NCI-H526 (cell line): ENCODE results near the gene IARS2.
"Not testable (repeated sequence)": the region's sequence is repeated elsewhere in the genome, so short reads cannot be mapped to it uniquely, and the experiment has no call there.

Source experiments
- DNase-seq, 2 experiments: peaks; one replicate each; lab custom pipeline; 2025; lab: John Stamatoyannopoulos, UW

The IARS2 gene

GRCh38 chr1:220164517-220164916, 70.6 kb downstream of the IARS2 start:
- DNase-seq, result no peak

- no peak for DNase-seq
Observed at GRCh38 chr1:220166853-220167252, 72.9 kb downstream of the IARS2 start.

GRCh38 chr1:220169887-220170286, 76.0 kb downstream of the IARS2 start:
- not testable (repeated sequence) for DNase-seq

GRCh38 chr1:220170836-220171526, 77.0 kb downstream of the IARS2 start:
- no peak for DNase-seq

- no peak for DNase-seq
Observed at GRCh38 chr1:220176540-220176939, 82.6 kb downstream of the IARS2 start.

GRCh38 chr1:220182111-220182510, 88.2 kb downstream of the IARS2 start:
- no peak for DNase-seq

- no peak for DNase-seq
Observed at GRCh38 chr1:220182656-220183055, 88.7 kb downstream of the IARS2 start.

GRCh38 chr1:220184506-220184905, 90.6 kb downstream of the IARS2 start:
- no peak for DNase-seq

GRCh38 chr1:220186752-220187151, 92.8 kb downstream of the IARS2 start:
- no peak for DNase-seq

- no peak for DNase-seq
Observed at GRCh38 chr1:220188538-220188937, 94.6 kb downstream of the IARS2 start.

- peak in 1 of 2 experiments; percentile 26 for DNase-seq
Observed at GRCh38 chr1:220189750-220190347, 95.9 kb downstream of the IARS2 start.

- no peak for DNase-seq
Observed at GRCh38 chr1:220195701-220196100, 101.8 kb downstream of the IARS2 start.
